CD4-positive, alpha-beta memory T cell (primary cell): ENCODE results near the gene ATXN7. TPM values are rescaled to one million over a fixed set of nuclear protein-coding genes. Genes with fewer than 3 reads are reported as not detected.

ENCODE experiments used
- CTCF ChIA-PET: fragments of 350-600 bp; sonication (Branson Sonifier 250); formaldehyde crosslinking; loops from one replicate; lab custom pipeline; 2021; ENCODE audit warnings: inconsistent platforms; ENCODE audit not compliant: partially characterized antibody; lab: Charles Lee
- POLR2A ChIA-PET: fragments of 350-600 bp; sonication (Branson Sonifier 250); formaldehyde crosslinking; loops from one replicate; lab custom pipeline; 2021; ENCODE audit not compliant: partially characterized antibody; lab: Charles Lee
- DNase-seq, 5 donors: peaks; one replicate each; pipeline versions ENCODE4 v3.0.0 to v3.0.0-alpha.2; 2020 to 2022; ENCODE audit warnings: mixed read lengths in 1 of 5
- H3K27ac ChIP-seq: one replicate; pipeline ENCODE4 v1.7.0; 2013; ENCODE audit warnings: low read depth, low read length
- H3K27me3 ChIP-seq: 2 replicates; pipeline ENCODE4 v1.7.0; 2013; ENCODE audit warnings: mild to moderate bottlenecking, low read length, moderate library complexity; ENCODE audit not compliant: insufficient read depth
- H3K36me3 ChIP-seq: 2 replicates; pipeline ENCODE4 v1.7.0; 2013; ENCODE audit warnings: mild to moderate bottlenecking, low read length, moderate library complexity; ENCODE audit not compliant: insufficient read depth
- H3K4me1 ChIP-seq: 2 replicates; pipeline ENCODE4 v1.7.0; 2013; ENCODE audit warnings: mild to moderate bottlenecking, low read length, moderate library complexity; ENCODE audit not compliant: insufficient read depth
- H3K4me3 ChIP-seq, 2 donors: one replicate each; pipeline ENCODE4 v1.7.0; 2013; ENCODE audit warnings: low read length in 2 of 2, mild to moderate bottlenecking in 1 of 2
- H3K9me3 ChIP-seq, 2 donors: one replicate each; pipeline ENCODE4 v1.7.0; 2013; ENCODE audit warnings: low read length in 2 of 2, control low read depth in 1 of 2; ENCODE audit not compliant: control insufficient read depth in 1 of 2
- H3K27ac Mint-ChIP-seq, 7 donors: one replicate each; pipeline ENCODE4 v1.8.0; 2020 to 2021; ENCODE audit warnings: mixed read lengths in 7 of 7, mild to moderate bottlenecking in 6 of 7, inconsistent platforms in 3 of 7, moderate library complexity in 3 of 7
- H3K27me3 Mint-ChIP-seq, 2 donors: one replicate each; pipeline ENCODE4 v1.8.0; 2020 to 2021; ENCODE audit warnings: mixed read lengths in 2 of 2
- H3K36me3 Mint-ChIP-seq, 2 donors: one replicate each; pipeline ENCODE4 v1.8.0; 2020 to 2021; ENCODE audit warnings: mixed read lengths in 2 of 2, inconsistent platforms in 1 of 2, mild to moderate bottlenecking in 1 of 2
- H3K4me1 Mint-ChIP-seq, 4 donors: one replicate each; pipeline ENCODE4 v1.8.0; 2020 to 2021; ENCODE audit warnings: mixed read lengths in 4 of 4, mild to moderate bottlenecking in 1 of 4
- H3K4me3 Mint-ChIP-seq, 8 donors: one replicate each; pipeline ENCODE4 v1.8.0; 2020 to 2021; ENCODE audit warnings: mixed read lengths in 8 of 8, mild to moderate bottlenecking in 7 of 8, moderate library complexity in 6 of 8, inconsistent platforms in 3 of 8
- H3K9me3 Mint-ChIP-seq, 8 donors: one replicate each; pipeline ENCODE4 v1.8.0; 2020 to 2021; ENCODE audit warnings: mixed read lengths in 8 of 8, mild to moderate bottlenecking in 5 of 8, inconsistent platforms in 3 of 8, moderate library complexity in 1 of 8
- intact Hi-C: fragments of 100-400 bp; cut with micrococcal nuclease; formaldehyde crosslinking; loops from one replicate; pipeline ENCODE4 v1.15.1; 2023
- polyA plus RNA-seq, 2 donors: library from polyadenylated mRNA; unstranded; fragments of 300-500 nt; fragmentation: Illumina TruSeq; gene quantifications; one replicate each; pipeline ENCODE4 v1.2.3, GENCODE V29; 2021
- total RNA-seq, 2 experiments: library from RNA; stranded (reverse); gene quantifications; one replicate each; pipeline ENCODE4 v1.2.3, GENCODE V29; 2021

The ATXN7 gene
- total and polyA plus RNA-seq, 4 experiments from 2014 or later: 13.4 to 160 (median 89.2) TPM

DNA sequence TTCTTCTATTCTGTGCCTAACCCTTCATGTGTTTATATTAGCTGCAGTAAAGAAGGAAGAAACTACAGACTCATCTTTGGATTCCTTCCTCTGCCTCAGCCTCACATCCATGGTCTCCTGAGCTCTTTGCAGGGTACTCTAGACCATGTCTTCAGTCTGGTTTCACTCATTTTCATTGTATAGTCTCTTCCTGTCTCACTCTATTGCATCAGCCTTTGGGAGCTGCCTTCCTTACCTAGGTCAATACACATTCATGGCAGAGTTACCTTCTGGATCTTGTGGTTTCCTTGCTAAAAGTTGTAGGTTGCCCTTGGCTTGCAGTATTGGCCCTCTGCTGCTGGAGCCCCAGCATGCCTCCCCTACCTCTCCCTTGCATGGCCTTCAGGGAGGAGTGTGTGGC is 80.0 kb downstream of the ATXN7 start:
- no peak for DNase-seq
- Mint-ChIP-seq H3K27me3 (no peaks in the 10 kb centered on the region), H3K36me3 (peaks cover 23 to 24% of the 10 kb centered on the region in 2 donors), H3K4me3 (no peak overlapping the region), H3K9me3 (peaks cover 0 to 2% (median 0%) of the 10 kb centered on the region in 8 donors), H3K4me1 (peaks cover 43 to 88% (median 58%) of the 10 kb centered on the region in 4 donors), H3K27ac (peak overlapping the region in 1 of 7 donors; percentile 10)
- Histone ChIP-seq H3K4me1 (peaks cover 24% of the 10 kb centered on the region), H3K27ac (no peak overlapping the region), H3K27me3 (no peaks in the 10 kb centered on the region), H3K9me3 (no peaks in the 10 kb centered on the region), H3K36me3 (no peaks in the 10 kb centered on the region), H3K4me3 (no peak overlapping the region)
- intact Hi-C loops: no loop called here
- CTCF ChIA-PET: interaction anchor here (0.7 to 1.8 kb wide), 3 partner anchors 18 to 51 kb away, joined by 3 to 6 read pairs (median 3); no protein-coding TSS in a partner anchor
- POLR2A ChIA-PET: no interaction called here

DNA sequence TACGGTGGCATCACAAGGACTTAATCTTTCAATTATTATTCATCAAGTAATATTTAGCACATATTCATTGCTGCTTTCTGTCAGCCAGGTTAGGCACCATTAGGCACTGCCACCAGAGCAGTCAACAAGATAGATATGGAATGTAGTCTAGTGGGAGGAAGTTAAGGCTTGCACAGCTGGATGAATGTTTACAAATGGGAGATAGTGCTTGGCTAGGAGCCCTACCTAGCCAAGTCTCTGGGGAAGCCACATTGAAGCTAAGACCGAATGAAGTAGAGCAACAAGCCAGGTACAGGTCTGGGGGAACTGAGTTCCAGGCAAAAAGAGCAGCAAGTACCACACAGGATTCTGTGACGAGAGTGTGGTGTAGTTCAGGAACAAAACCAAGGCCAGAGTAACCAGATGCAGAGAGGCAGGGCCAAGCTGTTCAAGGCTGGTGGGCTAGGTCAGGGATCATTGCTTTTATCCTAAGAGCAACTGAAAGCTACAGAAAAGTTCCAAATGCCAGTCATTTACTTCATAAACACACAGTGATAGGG is 82.0 kb downstream of the ATXN7 start:
- Histone ChIP-seq H3K27me3 (no peaks in the 10 kb centered on the region), H3K9me3 (no peaks in the 10 kb centered on the region), H3K4me3 (no peak overlapping the region), H3K27ac (no peak overlapping the region), H3K4me1 (peaks cover 37% of the 10 kb centered on the region), H3K36me3 (no peaks in the 10 kb centered on the region)
- ChIA-PET CTCF (interaction anchor here (0.8 to 1.8 kb wide), 2 partner anchors 16 to 48 kb away, joined by 3 to 6 read pairs; no protein-coding TSS in a partner anchor), POLR2A (no interaction called here)
- intact Hi-C loops: no loop called here
- Mint-ChIP-seq H3K4me3 (peak overlapping the region in 1 of 8 donors; percentile 3), H3K36me3 (peaks cover 23 to 24% of the 10 kb centered on the region in 2 donors), H3K27me3 (no peaks in the 10 kb centered on the region), H3K9me3 (peaks cover 0 to 2% (median 0%) of the 10 kb centered on the region in 8 donors), H3K27ac (peak overlapping the region in 6 of 7 donors; percentile 5 to 77 (median 14)), H3K4me1 (peaks cover 42 to 84% (median 63%) of the 10 kb centered on the region in 4 donors)
- DNase-seq: no peak

DNA sequence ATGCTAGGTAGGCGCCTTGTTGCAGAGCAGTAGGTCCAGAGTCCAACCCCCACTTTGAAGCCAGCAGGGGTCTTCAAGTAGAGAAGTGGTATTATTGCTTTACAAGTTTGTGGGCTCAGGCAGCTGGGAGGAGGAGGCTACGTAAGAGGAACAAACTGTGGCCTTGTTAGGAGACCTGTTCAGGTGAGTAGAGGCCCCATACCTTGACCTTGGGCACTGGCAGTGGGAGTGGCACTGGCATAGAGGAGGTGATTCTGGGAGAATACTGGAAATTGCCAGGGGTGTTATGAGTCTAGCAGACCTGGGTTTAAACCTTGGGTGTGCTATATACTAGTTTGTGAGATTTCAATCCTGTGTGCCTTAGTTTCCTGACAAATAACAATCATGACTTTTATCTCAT is 83.1 kb downstream of the ATXN7 start:
- Histone ChIP-seq H3K27ac (no peak overlapping the region), H3K36me3 (no peaks in the 10 kb centered on the region), H3K27me3 (no peaks in the 10 kb centered on the region), H3K4me1 (peaks cover 47% of the 10 kb centered on the region), H3K4me3 (no peak overlapping the region), H3K9me3 (no peaks in the 10 kb centered on the region)
- H3K36me3 Mint-ChIP-seq: peaks cover 23% of the 10 kb centered on the region in 2 donors
- peak overlapping the region in 1 of 8 donors; percentile 9 for H3K4me3 Mint-ChIP-seq
- intact Hi-C loops: no loop called here
- ChIA-PET POLR2A (no interaction called here), CTCF (interaction anchor here (1.4 kb wide), 1 partner anchor 51 kb away, joined by 3 read pairs; no protein-coding TSS in a partner anchor)
- peaks cover 50 to 83% (median 69%) of the 10 kb centered on the region in 4 donors for H3K4me1 Mint-ChIP-seq
- H3K27ac Mint-ChIP-seq: peak overlapping the region; percentile 24 to 72 (median 50)
- H3K9me3 Mint-ChIP-seq: peaks cover 0 to 2% (median 0%) of the 10 kb centered on the region in 8 donors
- no peak for DNase-seq
- H3K27me3 Mint-ChIP-seq: no peaks in the 10 kb centered on the region

GRCh38 chr3:63947594-63947993 is 83.9 kb downstream of the ATXN7 start:
- POLR2A ChIA-PET: no interaction called here
- intact Hi-C loops: no loop called here

GRCh38 chr3:63949005-63949404 is 85.3 kb downstream of the ATXN7 start:
- H3K9me3 Mint-ChIP-seq: peaks cover 0 to 2% (median 0%) of the 10 kb centered on the region in 8 donors
- H3K27ac ChIP-seq: no peak overlapping the region
- H3K4me3 Mint-ChIP-seq: no peak overlapping the region
- peaks cover 55% of the 10 kb centered on the region for H3K4me1 ChIP-seq
- no peaks in the 10 kb centered on the region for H3K9me3 ChIP-seq
- peaks cover 2% of the 10 kb centered on the region for H3K36me3 ChIP-seq
- peaks cover 25 to 29% of the 10 kb centered on the region in 2 donors for H3K36me3 Mint-ChIP-seq
- no peak overlapping the region for H3K4me3 ChIP-seq
- no peaks in the 10 kb centered on the region for H3K27me3 Mint-ChIP-seq
- H3K27ac Mint-ChIP-seq: peak overlapping the region in 2 of 7 donors; percentile 4 to 44
- intact Hi-C loops: no loop called here
- peaks cover 45 to 74% (median 63%) of the 10 kb centered on the region in 4 donors for H3K4me1 Mint-ChIP-seq
- CTCF ChIA-PET: interaction anchor here (2.0 to 3.9 kb wide), 2 partner anchors 13 to 74 kb away, joined by 5 to 14 read pairs; partner anchors contain the start of gene PSMD6
- H3K27me3 ChIP-seq: no peaks in the 10 kb centered on the region
- POLR2A ChIA-PET: no interaction called here
- DNase-seq: no peak

More at GRCh38 chr3:63947594-63947993, 83.9 kb downstream of the ATXN7 start:
- H3K4me3 ChIP-seq: no peak overlapping the region
- Mint-ChIP-seq H3K27me3 (no peaks in the 10 kb centered on the region), H3K36me3 (peaks cover 20% of the 10 kb centered on the region in 2 donors), H3K4me1 (peaks cover 53 to 80% (median 68%) of the 10 kb centered on the region in 4 donors), H3K9me3 (peaks cover 0 to 2% (median 0%) of the 10 kb centered on the region in 8 donors), H3K27ac (peak overlapping the region in 6 of 7 donors; percentile 27 to 90 (median 60)), H3K4me3 (peak overlapping the region in 1 of 8 donors; percentile 12)
- no peaks in the 10 kb centered on the region for H3K27me3 ChIP-seq
- peaks cover 55% of the 10 kb centered on the region for H3K4me1 ChIP-seq
- CTCF ChIA-PET: interaction anchor here (1.2 to 1.6 kb wide), 3 partner anchors 10 to 50 kb away, joined by 3 to 7 read pairs (median 5); no protein-coding TSS in a partner anchor
- no peaks in the 10 kb centered on the region for H3K9me3 ChIP-seq
- no peak for DNase-seq
- H3K27ac ChIP-seq: no peak overlapping the region
- H3K36me3 ChIP-seq: no peaks in the 10 kb centered on the region

- H3K36me3 Mint-ChIP-seq: peaks cover 29 to 34% of the 10 kb centered on the region in 2 donors
- H3K27ac ChIP-seq: peak overlapping the region; percentile 22
- no peaks in the 10 kb centered on the region for H3K27me3 Mint-ChIP-seq
- H3K9me3 ChIP-seq: no peaks in the 10 kb centered on the region
- POLR2A ChIA-PET: interaction anchor here (1.3 to 1.6 kb wide), 4 partner anchors 18 to 72 kb away, joined by 4 to 7 read pairs (median 5); partner anchors contain the start of genes PSMD6 and SCAANT1
- H3K9me3 Mint-ChIP-seq: peaks cover 0 to 2% (median 0%) of the 10 kb centered on the region in 8 donors
- CTCF ChIA-PET: interaction anchor here (1.5 to 3.9 kb wide), 3 partner anchors 11 to 72 kb away, joined by 10 to 19 read pairs (median 14); partner anchors contain the start of gene PSMD6
- H3K36me3 ChIP-seq: peaks cover 8% of the 10 kb centered on the region
- intact Hi-C loops: no loop called here
- no peaks in the 10 kb centered on the region for H3K27me3 ChIP-seq
- peaks cover 40 to 68% (median 61%) of the 10 kb centered on the region in 4 donors for H3K4me1 Mint-ChIP-seq
- H3K4me1 ChIP-seq: peaks cover 55% of the 10 kb centered on the region
- no peak for DNase-seq
- peak overlapping the region in 4 of 8 donors; percentile 63 to 78 (median 66) for H3K4me3 Mint-ChIP-seq
- H3K27ac Mint-ChIP-seq: peak overlapping the region in 5 of 7 donors; percentile 7 to 73 (median 72)
- H3K4me3 ChIP-seq: no peak overlapping the region
Measured at GRCh38 chr3:63950698-63951097, 87.0 kb downstream of the ATXN7 start.
